SKM-1 (cell line): ENCODE results near the gene MAK.
"Not testable (repeated sequence)": the region's sequence is repeated elsewhere in the genome, so short reads cannot be mapped to it uniquely, and the experiment has no call there.

ENCODE experiments used
- DNase-seq: peaks from one replicate; lab custom pipeline; 2025; ENCODE audit not compliant: unreplicated experiment; lab: John Stamatoyannopoulos, UW

Gene MAK

GRCh38 chr6:10725044-10725443, 113.3 kb downstream of the MAK start:
- no peak for DNase-seq

- DNase-seq: no peak
These were observed 114.8 kb downstream of the MAK start for GRCh38 chr6:10723567-10723881.

GRCh38 chr6:10722820-10723566, 115.3 kb downstream of the MAK start, which contains the start of gene TMEM14C:
Gene TMEM14C, plus strand, starts transcription at chr6:10723070. Its CDS starts 1,544 bp downstream, at chr6:10724614.
- DNase-seq: peak; percentile 90

- no peak for DNase-seq
These were observed 115.8 kb downstream of the MAK start for GRCh38 chr6:10722570-10722819.

- DNase-seq: no peak
These were observed 116.3 kb downstream of the MAK start for GRCh38 chr6:10721850-10722569.

GRCh38 chr6:10720960-10721849, 117.1 kb downstream of the MAK start:
- not testable (repeated sequence) for DNase-seq

GRCh38 chr6:10720265-10720959, 117.9 kb downstream of the MAK start:
- DNase-seq: no peak

- DNase-seq: no peak
These were observed 118.4 kb downstream of the MAK start for GRCh38 chr6:10719964-10720264.

GRCh38 chr6:10719296-10719963, 118.9 kb downstream of the MAK start:
- DNase-seq: no peak

GRCh38 chr6:10713962-10714361, 124.4 kb downstream of the MAK start:
- no peak for DNase-seq
